Stomach (tissue), 4 donors: Measurements from ENCODE around the gene C4orf36.

Experiments used
- CTCF ChIP-seq, 7 experiments: fragments of 450-650 bp in 4 of 7; fragments of 200-600 bp in 3 of 7; sonication (generic) in 3 of 7; IDR thresholded peaks; one replicate each; pipeline ENCODE4 v1.5.1; 2016 to 2019; ENCODE audit warnings: antibody characterized with exemption in 7 of 7, control low read depth in 2 of 7, mild to moderate bottlenecking in 1 of 7
- POLR2A ChIP-seq, 4 donors: fragments of 450-650 bp; IDR thresholded peaks; one replicate each; pipeline ENCODE4 v1.6.1; 2016; ENCODE audit warnings: antibody characterized with exemption in 4 of 4, control low read depth in 2 of 4, mild to moderate bottlenecking in 1 of 4, moderate library complexity in 1 of 4

DNA sequence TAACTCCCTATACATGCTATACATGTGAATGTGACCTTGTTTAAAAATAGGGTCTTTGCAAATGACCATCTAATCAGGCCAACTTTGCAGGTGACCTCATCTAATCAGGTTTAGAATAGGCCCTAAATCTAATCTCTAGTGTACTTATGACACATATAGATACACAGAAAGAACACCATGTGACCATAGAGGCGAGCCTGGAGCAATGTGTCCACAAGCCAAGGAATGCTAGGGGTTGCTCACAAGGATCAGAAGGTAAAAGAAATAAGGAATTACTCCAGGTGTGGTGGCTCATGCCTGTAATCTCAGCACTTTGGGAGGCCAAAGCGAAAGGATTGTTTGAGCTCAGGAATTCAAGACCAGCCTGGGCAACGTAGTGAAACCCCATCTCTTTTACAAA lies 9.6 kb upstream of the C4orf36 start:
- TF ChIP-seq CTCF (IDR thresholded peaks at IDR 0.05) (no peak), POLR2A (IDR thresholded peaks at IDR 0.05) (no peak)
